GM21447 (cell line): ENCODE results near the gene ODC1.
"Not testable (repeated sequence)": the region's sequence is repeated elsewhere in the genome, so short reads cannot be mapped to it uniquely, and the experiment has no call there.

ENCODE experiments used
- ATAC-seq: cut with Tn5 transposase; IDR thresholded peaks from one replicate; pipeline ENCODE4 v1.9.1; 2021; ENCODE audit not compliant: unreplicated experiment

The ODC1 gene

GRCh38 chr2:10478916-10479315 lies 30.8 kb upstream of the ODC1 start:
- ATAC-seq: no peak

GRCh38 chr2:10478298-10478625 lies 30.1 kb upstream of the ODC1 start:
- no peak for ATAC-seq

GRCh38 chr2:10477443-10478297 lies 29.5 kb upstream of the ODC1 start:
- no peak for ATAC-seq

DNA sequence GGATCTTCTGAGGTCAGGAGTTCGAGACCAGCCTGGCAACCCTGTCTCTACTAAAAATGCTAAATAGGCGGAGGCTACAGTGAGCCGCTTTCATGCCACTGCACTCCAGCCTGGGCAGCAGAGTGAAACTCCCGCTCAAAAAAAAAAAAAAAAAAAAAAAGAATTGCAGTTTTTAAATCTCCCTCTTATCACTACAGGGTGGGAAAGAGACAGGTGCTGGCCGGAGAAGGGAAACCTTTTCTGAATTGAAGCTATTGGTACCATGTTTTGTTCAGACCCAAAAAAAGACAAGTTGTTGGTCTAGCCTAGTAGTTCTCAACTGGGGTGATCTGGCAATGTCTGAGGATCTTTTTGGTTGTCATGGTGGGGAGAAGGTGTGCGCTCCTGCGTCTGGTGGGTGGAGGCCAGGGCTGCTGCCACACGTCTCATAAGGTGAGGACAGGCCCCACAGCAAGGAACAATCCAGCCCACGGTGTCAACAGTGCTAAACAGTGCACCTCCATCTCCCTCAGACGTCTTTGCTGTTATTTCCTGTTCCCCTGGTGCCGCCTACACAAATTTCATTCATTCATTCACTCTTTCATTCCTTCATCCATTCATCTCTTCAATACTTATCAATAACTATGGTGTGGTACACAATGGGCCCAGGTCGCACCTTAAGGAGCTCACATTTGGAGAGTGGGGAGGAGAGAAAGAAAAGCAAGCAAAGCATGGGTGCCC lies 28.8 kb upstream of the ODC1 start:
- ATAC-seq: no peak

DNA sequence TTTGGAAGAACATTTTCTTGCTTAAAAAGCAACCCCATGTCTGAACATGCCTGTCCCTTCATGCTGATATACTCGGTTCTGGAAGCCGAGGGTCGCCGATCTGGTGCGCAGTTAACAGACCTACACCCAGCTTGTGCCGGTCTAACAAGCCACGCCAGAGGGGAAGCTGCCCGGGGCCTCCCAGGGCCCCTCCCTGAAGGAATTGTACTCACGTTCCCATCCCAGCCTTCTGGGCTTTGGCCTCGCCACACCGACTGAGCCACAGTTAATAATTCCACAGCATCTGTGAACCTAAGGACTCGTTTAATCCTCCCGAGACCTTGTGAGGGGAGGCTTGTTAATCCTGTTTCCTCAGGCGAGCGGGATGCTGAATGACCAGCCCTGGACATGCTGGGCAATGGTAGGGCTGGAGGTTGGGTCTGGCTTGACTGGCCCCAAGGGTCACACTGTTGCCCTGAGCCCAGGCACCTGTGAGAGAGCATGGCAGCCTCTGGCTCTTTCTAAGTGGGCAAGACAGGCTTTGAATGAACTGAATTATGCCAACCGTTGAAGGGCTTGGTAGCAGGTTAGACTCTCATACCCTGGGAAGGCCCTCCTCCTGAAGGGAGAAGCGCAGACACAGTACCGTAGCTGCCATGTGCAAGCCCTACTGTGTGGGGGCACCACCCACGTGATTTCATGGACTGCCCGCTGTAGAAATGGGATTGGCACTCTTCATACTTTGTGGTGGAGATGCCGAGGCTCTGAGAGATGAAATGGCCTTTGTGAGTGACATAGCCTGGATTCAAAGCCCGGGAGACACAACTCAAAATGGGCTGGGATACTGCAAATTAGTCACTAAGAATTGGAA lies 27.9 kb upstream of the ODC1 start:
- ATAC-seq: no peak

DNA sequence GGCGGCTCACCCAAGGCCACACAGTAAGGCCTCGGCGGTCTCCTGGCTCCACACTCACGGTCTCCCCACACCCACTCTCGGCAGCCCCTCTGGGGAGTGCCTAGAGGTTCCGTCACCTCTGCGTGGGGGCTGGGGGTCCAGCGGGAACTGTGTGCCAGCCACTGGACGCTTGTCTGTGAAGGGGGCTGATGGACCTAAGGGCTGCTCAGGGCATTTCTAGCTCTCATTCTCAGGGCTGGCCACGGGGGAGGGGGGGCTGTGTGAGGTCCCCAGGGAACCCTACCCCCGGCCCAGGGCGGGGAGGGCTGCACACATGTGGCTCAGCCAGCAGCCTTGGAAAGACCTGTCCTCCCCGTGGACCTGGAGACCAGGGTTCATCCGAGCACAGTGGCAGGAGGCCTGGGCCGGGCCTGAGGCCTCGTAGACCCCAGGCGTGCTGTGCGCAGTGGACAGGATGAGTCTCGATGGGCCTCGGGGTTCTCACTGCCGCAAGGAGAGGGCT lies 27.1 kb upstream of the ODC1 start:
- ATAC-seq: no peak

DNA sequence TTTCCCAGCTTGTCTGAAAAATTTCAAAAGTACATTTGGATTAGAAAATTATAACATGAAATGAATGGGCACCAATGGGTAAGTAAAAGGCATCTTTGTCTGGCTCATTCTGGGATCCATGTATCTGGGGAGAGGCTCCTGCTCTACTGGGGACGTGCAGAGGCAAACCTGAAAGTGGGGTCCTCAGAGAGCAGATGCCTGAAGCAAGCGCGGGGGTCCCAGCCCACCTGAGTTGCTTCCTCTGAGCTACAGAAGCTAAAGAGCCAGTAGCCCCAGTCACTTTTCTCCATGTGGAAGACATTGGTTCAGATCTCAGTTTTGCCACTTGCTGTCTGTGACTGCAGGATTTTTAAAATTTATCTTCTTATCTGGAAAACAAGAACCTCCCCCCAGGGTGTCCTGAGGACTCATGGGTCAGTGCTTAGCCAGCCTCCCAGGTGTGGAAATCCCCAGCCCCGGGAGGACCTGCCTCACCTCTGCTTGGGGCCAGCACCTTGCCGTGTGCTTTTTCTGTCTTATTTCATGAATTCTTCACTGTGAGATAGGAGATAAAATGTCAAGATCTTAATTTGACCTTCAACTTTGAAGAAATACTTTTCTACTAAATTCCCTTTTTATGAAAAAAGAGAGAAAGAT lies 25.1 kb upstream of the ODC1 start:
- no peak for ATAC-seq

DNA sequence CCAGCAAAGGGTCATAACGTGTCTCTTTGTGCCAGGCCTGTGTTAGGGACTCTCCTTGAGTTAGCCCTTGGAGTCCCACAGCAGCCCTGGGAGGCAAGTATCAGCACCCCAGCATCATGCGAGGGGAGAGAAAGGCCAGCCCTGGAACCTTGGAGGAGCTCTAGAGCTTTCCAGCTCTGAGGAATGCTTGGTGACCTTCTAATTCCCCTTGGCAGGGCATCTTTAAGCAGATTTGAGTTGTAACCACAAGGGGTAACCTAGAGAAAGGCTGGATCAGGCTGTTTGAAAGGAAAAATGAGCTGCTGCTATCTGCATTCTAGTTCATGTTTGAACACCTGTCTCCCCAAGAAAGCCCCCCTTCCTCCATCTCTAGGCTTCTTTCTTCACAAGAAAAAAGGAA lies 23.8 kb upstream of the ODC1 start:
- ATAC-seq: no peak

- ATAC-seq: no peak
Measured at GRCh38 chr2:10471046-10471571, 23.0 kb upstream of the ODC1 start.

DNA sequence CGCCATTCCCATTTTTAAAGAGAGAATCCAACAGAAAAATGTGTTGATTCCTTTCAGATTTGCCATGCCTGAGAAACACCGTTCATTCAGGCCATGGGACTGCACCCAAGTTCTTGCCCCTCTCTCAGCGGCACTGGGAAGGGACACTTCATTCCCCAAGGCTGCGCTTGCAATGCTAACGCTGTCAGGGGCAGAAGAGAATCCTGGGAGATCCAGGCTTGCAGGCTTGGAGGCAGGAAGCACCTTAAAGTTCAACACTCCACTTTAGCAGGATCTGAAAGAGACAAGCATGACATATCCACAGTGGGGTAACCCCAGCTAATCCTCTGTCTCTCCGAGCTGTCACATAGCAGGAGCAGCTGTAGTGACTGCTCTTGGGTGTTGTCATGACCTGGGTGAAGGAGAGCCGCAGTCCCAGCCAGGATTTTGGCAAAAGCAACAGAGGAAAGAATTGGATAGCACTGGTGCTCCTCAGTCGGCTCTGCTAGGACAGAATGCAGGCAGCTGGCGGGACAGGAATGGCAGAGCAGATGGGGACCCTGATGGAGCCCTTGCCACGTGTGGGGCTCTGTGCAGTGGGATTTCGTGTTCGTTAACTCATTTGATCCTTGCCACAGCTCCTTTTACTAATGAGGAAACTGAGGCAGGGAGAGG lies 22.0 kb upstream of the ODC1 start:
- no peak for ATAC-seq

GRCh38 chr2:10469301-10469700 lies 21.2 kb upstream of the ODC1 start:
- no peak for ATAC-seq

GRCh38 chr2:10467401-10467800 lies 19.3 kb upstream of the ODC1 start:
- ATAC-seq: no peak

DNA sequence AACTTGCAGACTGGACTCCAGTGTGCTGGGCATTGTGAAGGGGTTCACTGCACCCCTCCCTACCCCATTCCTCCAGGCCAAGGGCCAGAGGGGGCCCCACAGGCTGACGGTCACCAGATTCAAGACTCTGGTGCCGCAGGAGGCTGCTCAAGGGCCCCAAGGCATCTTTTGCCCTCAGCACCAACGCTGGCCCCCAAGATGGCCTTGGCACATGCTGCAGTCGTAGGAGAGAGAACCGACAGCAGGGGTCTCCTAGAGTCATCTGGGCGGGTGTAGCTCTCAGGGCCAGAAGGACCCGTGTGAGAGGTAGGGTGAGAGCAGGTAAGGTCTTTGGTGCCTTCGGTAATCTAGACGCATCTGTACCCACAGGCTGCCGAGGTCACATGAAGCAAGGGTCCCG lies 18.7 kb upstream of the ODC1 start:
- ATAC-seq: no peak

DNA sequence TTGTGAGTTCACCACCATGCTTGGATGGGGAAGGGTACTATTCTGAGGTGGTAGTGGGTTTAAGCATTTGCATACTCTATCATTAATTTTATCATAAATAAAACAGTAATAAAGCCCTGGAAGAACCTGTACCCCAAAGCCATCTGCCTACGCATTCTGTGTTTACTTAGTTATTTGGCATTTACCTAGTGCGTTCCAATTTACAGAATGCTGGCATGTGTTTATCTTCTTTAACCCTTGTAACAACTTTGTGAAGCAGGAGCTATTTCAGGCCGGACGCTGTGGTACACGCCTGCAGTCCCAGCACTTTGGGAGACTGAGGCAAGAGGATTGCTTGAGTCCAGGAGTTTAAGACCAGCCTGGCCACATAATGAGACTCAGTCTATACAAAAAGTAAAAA lies 17.8 kb upstream of the ODC1 start:
- no peak for ATAC-seq

- ATAC-seq: no peak
Measured at GRCh38 chr2:10462178-10463083, 14.3 kb upstream of the ODC1 start.

DNA sequence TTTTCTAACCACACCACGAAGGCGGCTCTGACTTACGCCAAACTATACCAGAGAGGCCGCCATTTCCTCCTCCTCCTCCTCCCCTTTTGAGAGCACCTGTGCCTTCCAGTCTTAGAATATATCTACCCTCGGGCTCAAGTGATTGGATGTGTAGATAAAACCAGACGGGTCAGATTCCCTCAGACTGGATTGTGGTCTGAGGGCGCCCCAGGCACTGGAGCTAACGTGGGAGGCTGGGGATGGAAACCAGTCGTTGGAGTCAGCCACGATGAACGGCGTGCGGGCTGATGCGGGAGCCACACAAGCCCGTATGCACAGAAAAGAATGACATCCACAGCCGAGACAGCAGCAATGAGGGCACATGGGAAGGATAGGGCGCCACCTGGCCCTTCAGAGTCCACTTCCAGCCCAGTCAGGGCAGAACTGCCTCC lies 12.3 kb upstream of the ODC1 start:
- no peak for ATAC-seq

GRCh38 chr2:10457846-10458598 lies 9.9 kb upstream of the ODC1 start:
- no peak for ATAC-seq

DNA sequence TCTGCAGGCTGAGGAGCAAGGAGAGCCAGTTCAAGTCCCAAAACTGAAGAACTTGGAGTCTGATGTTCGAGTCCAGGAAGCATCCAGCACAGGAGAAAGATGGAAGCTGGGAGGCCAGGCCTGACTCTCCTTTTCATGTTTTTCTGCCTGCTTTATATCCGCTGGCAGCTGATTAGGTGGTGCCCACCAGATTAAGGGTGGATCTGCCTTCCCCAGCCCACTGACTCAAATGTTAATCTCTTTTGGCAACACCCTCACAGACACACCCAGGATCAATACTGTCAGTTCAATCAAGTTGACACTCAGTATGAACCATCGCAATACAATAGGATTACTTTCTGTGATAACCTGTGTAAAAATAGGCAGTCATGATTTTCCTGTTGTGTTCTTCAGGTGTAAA lies 9.1 kb upstream of the ODC1 start:
- ATAC-seq: not testable (repeated sequence)
